Esophagus muscularis mucosa (tissue), 4 donors: ENCODE results near the gene ZC3H12C. TPM values are rescaled to one million over a fixed set of nuclear protein-coding genes. Genes with fewer than 3 reads are reported as not detected.

Experiments used
- DNase-seq: peaks from one replicate; pipeline ENCODE4 v3.0.0-alpha.2; 2017; ENCODE audit errors: extremely low spot score
- H3K27ac ChIP-seq, 4 donors: fragments of 200-600 bp; sonication (generic); replicated peaks in 1 of 4; 1 replicate in 3 of 4; 2 replicates in 1 of 4; pipeline ENCODE4 v1.5.1; 2016 to 2019; ENCODE audit warnings: mild to moderate bottlenecking in 1 of 4
- H3K27me3 ChIP-seq, 4 donors: fragments of 200-600 bp; sonication (generic); one replicate each; pipeline versions ENCODE4 v1.5.1 to v1.6.0; 2016 to 2019
- H3K36me3 ChIP-seq, 4 donors: fragments of 200-600 bp; sonication (generic); one replicate each; pipeline ENCODE4 v1.5.1; 2016 to 2019
- H3K4me1 ChIP-seq, 4 donors: fragments of 200-600 bp; sonication (generic); one replicate each; pipeline ENCODE4 v1.5.1; 2016 to 2019
- H3K4me3 ChIP-seq, 4 donors: fragments of 200-600 bp; sonication (generic); 1 replicate in 2 of 4; 2 replicates in 2 of 4; pipeline ENCODE4 v1.5.1; 2016 to 2019; ENCODE audit warnings: mild to moderate bottlenecking in 4 of 4, moderate library complexity in 1 of 4
- H3K9me3 ChIP-seq, 4 donors: fragments of 200-600 bp; sonication (generic); 1 replicate in 3 of 4; 2 replicates in 1 of 4; pipeline ENCODE4 v1.5.1; 2016 to 2019
- EP300 ChIP-seq: sonication (generic); formaldehyde crosslinking; IDR thresholded peaks from one replicate; pipeline ENCODE4 v1.6.1; 2017; ENCODE audit warnings: antibody characterized with exemption
- POLR2A ChIP-seq: fragments of 450-650 bp; IDR thresholded peaks from one replicate; pipeline ENCODE4 v1.6.1; 2017; ENCODE audit warnings: antibody characterized with exemption, moderate library complexity, mild to moderate bottlenecking, low read depth
- POLR2AphosphoS5 ChIP-seq, 2 donors: sonication (generic); formaldehyde crosslinking; IDR thresholded peaks; one replicate each; pipeline ENCODE4 v1.6.1; 2017; ENCODE audit warnings: antibody characterized with exemption in 2 of 2
- WGBS: methylation state at CpG from one replicate; pipeline ENCODE4 v1.1.5; 2018; 5-methylcytosine and 5-hydroxymethylcytosine counted together
- intact Hi-C: fragments of 100-400 bp; cut with DNase I; formaldehyde crosslinking; loops from one replicate; pipeline ENCODE4 v1.15.1; 2023
- total RNA-seq, 4 donors: library from RNA; depleted of rRNA; stranded (reverse); fragments of >200 nt; gene quantifications; one replicate each; pipeline versions ENCODE4 v1.1.0 to v1.2.1, GENCODE V29; 2016
- TF ChIP-seq, protein P1 (sequence below), 3 experiments: fragments of 200-600 bp in 2 of 3; fragments of 450-650 bp in 1 of 3; sonication (generic) in 2 of 3; IDR thresholded peaks; one replicate each; pipeline ENCODE4 v1.5.1; 2017 to 2019; ENCODE audit warnings: antibody characterized with exemption in 3 of 3, mild to moderate bottlenecking in 2 of 3, moderate library complexity in 1 of 3

The ZC3H12C gene
- total RNA-seq, 4 donors from 2014 or later, result 21.9 to 33.6 (median 24.4) TPM

DNA sequence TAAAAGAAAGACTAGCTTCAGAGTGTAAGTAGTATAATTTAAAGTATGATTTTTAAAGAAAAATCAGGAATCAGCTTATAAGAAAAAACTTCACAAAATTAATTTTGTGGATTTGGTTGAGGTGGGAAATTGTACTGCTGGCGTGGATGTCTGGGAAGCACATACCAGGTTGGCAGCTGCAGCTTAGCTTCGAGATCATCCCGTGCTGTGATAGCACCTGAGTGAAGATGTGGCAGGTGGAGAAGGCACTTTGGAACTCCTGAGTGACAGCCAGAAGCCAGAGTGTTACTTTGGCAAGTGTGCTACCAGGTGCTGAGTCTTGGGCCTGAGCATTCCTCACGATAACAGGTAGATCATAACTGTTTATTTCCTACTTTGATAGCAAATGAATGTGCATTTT, 17.7 kb downstream of the ZC3H12C start:
- 94% methylated on average over 4 of the region's 4 CpGs for WGBS
- intact Hi-C loops, result no loop called here
- H3K9me3 ChIP-seq, result peaks cover 0 to 5% (median 2%) of the 10 kb centered on the region in 4 donors
- H3K27ac ChIP-seq, result no peak overlapping the region
- no peak for DNase-seq
- no peaks in the 10 kb centered on the region for H3K27me3 ChIP-seq
- peaks cover 0 to 7% (median 3%) of the 10 kb centered on the region in 4 donors for H3K36me3 ChIP-seq
- TF ChIP-seq, protein P1, sequence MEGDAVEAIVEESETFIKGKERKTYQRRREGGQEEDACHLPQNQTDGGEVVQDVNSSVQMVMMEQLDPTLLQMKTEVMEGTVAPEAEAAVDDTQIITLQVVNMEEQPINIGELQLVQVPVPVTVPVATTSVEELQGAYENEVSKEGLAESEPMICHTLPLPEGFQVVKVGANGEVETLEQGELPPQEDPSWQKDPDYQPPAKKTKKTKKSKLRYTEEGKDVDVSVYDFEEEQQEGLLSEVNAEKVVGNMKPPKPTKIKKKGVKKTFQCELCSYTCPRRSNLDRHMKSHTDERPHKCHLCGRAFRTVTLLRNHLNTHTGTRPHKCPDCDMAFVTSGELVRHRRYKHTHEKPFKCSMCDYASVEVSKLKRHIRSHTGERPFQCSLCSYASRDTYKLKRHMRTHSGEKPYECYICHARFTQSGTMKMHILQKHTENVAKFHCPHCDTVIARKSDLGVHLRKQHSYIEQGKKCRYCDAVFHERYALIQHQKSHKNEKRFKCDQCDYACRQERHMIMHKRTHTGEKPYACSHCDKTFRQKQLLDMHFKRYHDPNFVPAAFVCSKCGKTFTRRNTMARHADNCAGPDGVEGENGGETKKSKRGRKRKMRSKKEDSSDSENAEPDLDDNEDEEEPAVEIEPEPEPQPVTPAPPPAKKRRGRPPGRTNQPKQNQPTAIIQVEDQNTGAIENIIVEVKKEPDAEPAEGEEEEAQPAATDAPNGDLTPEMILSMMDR (IDR thresholded peaks at IDR 0.05), result no peak
- TF ChIP-seq POLR2A (no peak), EP300 (no peak), POLR2AphosphoS5 (IDR thresholded peaks at IDR 0.05) (no peak)
- peaks cover 0 to 28% (median 9%) of the 10 kb centered on the region in 4 donors for H3K4me1 ChIP-seq
- H3K4me3 ChIP-seq, result no peak overlapping the region

DNA sequence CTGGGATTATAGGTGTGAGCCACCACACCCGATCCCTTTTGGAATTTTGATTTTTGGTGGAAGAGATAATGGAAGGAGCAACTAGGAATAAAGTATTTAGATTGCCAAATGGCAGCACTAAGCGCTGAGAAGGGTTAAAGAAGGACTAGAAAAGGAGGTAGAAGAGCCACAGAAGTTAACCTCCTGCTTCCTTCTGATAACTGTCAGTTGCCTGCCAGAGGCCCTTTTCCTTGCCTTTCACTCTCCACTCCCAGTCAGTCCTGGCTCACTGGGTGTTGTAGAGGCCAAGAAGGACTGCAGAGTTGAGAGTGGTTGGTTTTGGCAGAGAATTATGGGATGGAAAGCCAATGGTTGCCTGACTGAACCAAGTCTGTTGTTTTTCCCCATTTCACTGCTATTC, 19.3 kb downstream of the ZC3H12C start:
- Histone ChIP-seq H3K27me3 (no peaks in the 10 kb centered on the region), H3K9me3 (no peaks in the 10 kb centered on the region), H3K36me3 (peaks cover 0 to 7% (median 3%) of the 10 kb centered on the region in 4 donors), H3K27ac (no peak overlapping the region), H3K4me3 (no peak overlapping the region), H3K4me1 (peaks cover 0 to 28% (median 9%) of the 10 kb centered on the region in 4 donors)
- no peak for DNase-seq
- WGBS, result 90% methylated on average over 2 of the region's 2 CpGs
- TF ChIP-seq, protein P1 (IDR thresholded peaks at IDR 0.05), result no peak
- no peak for TF ChIP-seq POLR2AphosphoS5 (IDR thresholded peaks at IDR 0.05)
- TF ChIP-seq POLR2A, result no peak
- no peak for TF ChIP-seq EP300
- intact Hi-C loops, result no loop called here

DNA sequence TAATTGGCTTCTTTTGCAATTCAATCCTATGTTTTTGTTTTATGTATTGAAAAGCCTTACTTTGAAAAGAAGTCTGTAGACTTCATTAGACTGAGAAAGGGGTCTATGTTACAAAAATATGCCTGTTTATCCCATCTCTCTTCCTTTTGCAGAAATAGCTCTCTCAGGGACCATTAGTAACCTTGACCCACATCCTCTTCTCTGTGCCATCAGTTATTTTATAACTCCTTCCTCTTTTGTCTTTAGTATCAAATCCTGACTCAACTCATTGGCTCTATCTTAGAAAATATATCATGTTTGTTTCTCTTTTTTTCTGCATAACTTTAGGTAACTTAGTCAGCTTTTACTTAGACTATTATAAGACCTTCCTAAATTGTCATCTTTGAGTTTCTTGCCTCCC, 20.3 kb downstream of the ZC3H12C start:
- intact Hi-C loops, result no loop called here
- Histone ChIP-seq H3K4me3 (no peak overlapping the region), H3K9me3 (no peaks in the 10 kb centered on the region), H3K36me3 (peaks cover 0 to 7% (median 3%) of the 10 kb centered on the region in 4 donors), H3K27ac (no peak overlapping the region), H3K4me1 (peaks cover 0 to 28% (median 9%) of the 10 kb centered on the region in 4 donors), H3K27me3 (no peaks in the 10 kb centered on the region)
- no peak for DNase-seq
- TF ChIP-seq POLR2A (no peak), EP300 (no peak), POLR2AphosphoS5 (IDR thresholded peaks at IDR 0.05) (no peak)
- TF ChIP-seq, protein P1 (IDR thresholded peaks at IDR 0.05), result no peak

DNA sequence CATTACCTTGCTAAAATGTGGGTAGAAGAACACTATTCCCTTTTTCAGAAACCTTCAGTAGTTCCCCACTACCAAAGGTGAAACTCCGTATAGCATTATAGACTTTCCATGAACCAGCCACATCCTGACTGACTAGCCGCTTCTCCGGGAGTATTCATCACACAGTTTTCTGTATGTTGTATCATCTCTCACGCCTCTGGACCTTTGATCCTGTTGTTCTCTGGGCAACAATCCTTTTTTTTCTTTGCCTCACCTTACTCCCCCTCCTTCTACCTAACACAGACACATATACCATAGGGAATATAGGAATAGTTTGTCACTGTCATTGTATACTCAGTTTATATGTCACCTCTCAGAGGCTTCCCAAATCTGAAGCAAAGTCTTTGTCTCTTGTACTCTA, 20.8 kb downstream of the ZC3H12C start:
- peaks cover 0 to 7% (median 3%) of the 10 kb centered on the region in 4 donors for H3K36me3 ChIP-seq
- peaks cover 0 to 28% (median 9%) of the 10 kb centered on the region in 4 donors for H3K4me1 ChIP-seq
- H3K9me3 ChIP-seq, result no peaks in the 10 kb centered on the region
- no peak for TF ChIP-seq POLR2A
- TF ChIP-seq POLR2AphosphoS5 (IDR thresholded peaks at IDR 0.05), result no peak
- TF ChIP-seq EP300, result no peak
- TF ChIP-seq, protein P1 (IDR thresholded peaks at IDR 0.05), result no peak
- no peaks in the 10 kb centered on the region for H3K27me3 ChIP-seq
- H3K27ac ChIP-seq, result no peak overlapping the region
- intact Hi-C loops, result no loop called here
- WGBS, result 90% methylated on average over 4 of the region's 4 CpGs
- no peak overlapping the region for H3K4me3 ChIP-seq
- no peak for DNase-seq

DNA sequence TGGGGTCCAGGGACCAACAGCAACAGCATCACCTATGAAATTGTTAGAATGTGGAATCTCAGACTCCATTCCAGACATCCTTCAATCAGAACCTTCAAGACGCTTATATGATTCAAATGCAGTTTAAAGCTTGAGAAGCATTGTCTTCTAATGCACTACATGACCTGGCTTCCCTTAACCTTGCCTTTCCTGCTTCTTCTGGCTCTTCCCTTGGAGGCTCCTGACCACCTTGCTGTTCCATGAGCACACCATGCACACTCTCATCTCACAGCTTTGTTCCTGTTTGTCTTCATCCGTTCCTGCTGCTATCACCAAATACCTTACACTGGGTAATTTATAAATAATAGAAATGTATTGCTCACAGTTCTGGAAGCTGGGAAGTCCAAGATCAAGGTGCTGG, 26.1 kb downstream of the ZC3H12C start:
- H3K9me3 ChIP-seq, result no peaks in the 10 kb centered on the region
- H3K27me3 ChIP-seq, result no peaks in the 10 kb centered on the region
- TF ChIP-seq POLR2AphosphoS5 (IDR thresholded peaks at IDR 0.05), result no peak
- TF ChIP-seq POLR2A, result no peak
- TF ChIP-seq, protein P1 (IDR thresholded peaks at IDR 0.05), result no peak
- no peak for TF ChIP-seq EP300
- 82% methylated on average over 2 of the region's 2 CpGs for WGBS
- H3K36me3 ChIP-seq, result peaks cover 0 to 7% (median 3%) of the 10 kb centered on the region in 4 donors
- peaks cover 3 to 39% (median 19%) of the 10 kb centered on the region in 4 donors for H3K4me1 ChIP-seq
- intact Hi-C loops, result no loop called here
- H3K27ac ChIP-seq, result no peak overlapping the region
- H3K4me3 ChIP-seq, result no peak overlapping the region
- no peak for DNase-seq
